ENCODE results near the gene MAP3K13.

Gene MAP3K13

GRCh38 chr3:185422677-185423076, 59.7 kb downstream of the MAP3K13 start:
- no peaks in the 10 kb centered on the region for H3K36me3 ChIP-seq (ENCODE audit: insufficient read depth, low read length)
- no peaks in the 10 kb centered on the region for H3F3A ChIP-seq (ENCODE audit: insufficient read depth, low read length)
- no peak for TF ChIP-seq CTCF (IDR thresholded peaks at IDR 0.05; ENCODE audit: low read length)
- no peak for TF ChIP-seq EZH2 (IDR thresholded peaks at IDR 0.05; ENCODE audit: borderline replicate concordance, low read length)
- H4K20me1 ChIP-seq (ENCODE audit: insufficient read depth, low read length) = no peaks in the 10 kb centered on the region
- no peak overlapping the region for H3K27ac ChIP-seq (ENCODE audit: low read depth, low read length, poor library complexity, severe bottlenecking)
- H3K27me3 ChIP-seq (ENCODE audit: insufficient read depth, low read length) = no peaks in the 10 kb centered on the region
- H3K4me2 ChIP-seq (ENCODE audit: low read length) = no peak overlapping the region
- no peaks in the 10 kb centered on the region for H3K79me2 ChIP-seq (ENCODE audit: insufficient read depth, low read length)
- H2AFZ ChIP-seq (ENCODE audit: low read length) = no peak overlapping the region
- H3K9me3 ChIP-seq (ENCODE audit: low read length) = no peaks in the 10 kb centered on the region
- H3K9me2 ChIP-seq (ENCODE audit: low read depth, low read length) = no peaks in the 10 kb centered on the region
- H3K4me1 ChIP-seq (ENCODE audit: insufficient read depth, low read length, severe bottlenecking) = no peaks in the 10 kb centered on the region
- no peak overlapping the region for H3K9ac ChIP-seq (ENCODE audit: low read length)
- no peak overlapping the region for H3K4me3 ChIP-seq (ENCODE audit: low read depth, low read length, poor library complexity, severe bottlenecking)

- H3K4me2 ChIP-seq (ENCODE audit: low read length) = no peak overlapping the region
- TF ChIP-seq EZH2 (IDR thresholded peaks at IDR 0.05; ENCODE audit: borderline replicate concordance, low read length) (no peak), CTCF (IDR thresholded peaks at IDR 0.05; ENCODE audit: low read length) (no peak)
- no peaks in the 10 kb centered on the region for H3K27me3 ChIP-seq (ENCODE audit: insufficient read depth, low read length)
- no peaks in the 10 kb centered on the region for H3K36me3 ChIP-seq (ENCODE audit: insufficient read depth, low read length)
- H3F3A ChIP-seq (ENCODE audit: insufficient read depth, low read length) = no peaks in the 10 kb centered on the region
- H3K9me3 ChIP-seq (ENCODE audit: low read length) = no peaks in the 10 kb centered on the region
- H3K4me1 ChIP-seq (ENCODE audit: insufficient read depth, low read length, severe bottlenecking) = no peaks in the 10 kb centered on the region
- no peaks in the 10 kb centered on the region for H4K20me1 ChIP-seq (ENCODE audit: insufficient read depth, low read length)
- no peak overlapping the region for H2AFZ ChIP-seq (ENCODE audit: low read length)
- H3K79me2 ChIP-seq (ENCODE audit: insufficient read depth, low read length) = no peaks in the 10 kb centered on the region
- no peak overlapping the region for H3K4me3 ChIP-seq (ENCODE audit: low read depth, low read length, poor library complexity, severe bottlenecking)
- H3K9ac ChIP-seq (ENCODE audit: low read length) = no peak overlapping the region
- no peaks in the 10 kb centered on the region for H3K9me2 ChIP-seq (ENCODE audit: low read depth, low read length)
- no peak overlapping the region for H3K27ac ChIP-seq (ENCODE audit: low read depth, low read length, poor library complexity, severe bottlenecking)
Measured at GRCh38 chr3:185423178-185423577, 60.2 kb downstream of the MAP3K13 start.

GRCh38 chr3:185424435-185424834, 61.5 kb downstream of the MAP3K13 start:
- no peak overlapping the region for H2AFZ ChIP-seq (ENCODE audit: low read length)
- H3K9me2 ChIP-seq (ENCODE audit: low read depth, low read length) = no peaks in the 10 kb centered on the region
- H3K36me3 ChIP-seq (ENCODE audit: insufficient read depth, low read length) = no peaks in the 10 kb centered on the region
- no peak overlapping the region for H3K4me3 ChIP-seq (ENCODE audit: low read depth, low read length, poor library complexity, severe bottlenecking)
- no peak overlapping the region for H3K9ac ChIP-seq (ENCODE audit: low read length)
- no peaks in the 10 kb centered on the region for H4K20me1 ChIP-seq (ENCODE audit: insufficient read depth, low read length)
- TF ChIP-seq CTCF (IDR thresholded peaks at IDR 0.05; ENCODE audit: low read length) (no peak), EZH2 (IDR thresholded peaks at IDR 0.05; ENCODE audit: borderline replicate concordance, low read length) (no peak)
- no peaks in the 10 kb centered on the region for H3F3A ChIP-seq (ENCODE audit: insufficient read depth, low read length)
- no peak overlapping the region for H3K27ac ChIP-seq (ENCODE audit: low read depth, low read length, poor library complexity, severe bottlenecking)
- no peaks in the 10 kb centered on the region for H3K4me1 ChIP-seq (ENCODE audit: insufficient read depth, low read length, severe bottlenecking)
- no peaks in the 10 kb centered on the region for H3K27me3 ChIP-seq (ENCODE audit: insufficient read depth, low read length)
- H3K9me3 ChIP-seq (ENCODE audit: low read length) = no peaks in the 10 kb centered on the region
- H3K4me2 ChIP-seq (ENCODE audit: low read length) = no peak overlapping the region
- no peaks in the 10 kb centered on the region for H3K79me2 ChIP-seq (ENCODE audit: insufficient read depth, low read length)
